ENCODE measurements around the gene FAIM.

GRCh38 chr3:138642927-138643253 lies 34.3 kb downstream of the FAIM start:
- TF ChIP-seq POLR2A (IDR thresholded peaks at IDR 0.05; ENCODE audit: extremely low read depth, insufficient read length) (no peak), CTCF (IDR thresholded peaks at IDR 0.05; ENCODE audit: low read depth, low read length) (no peak)
